SK-N-SH treated with all-trans-retinoic acid at 6 μM for 48 hours (cell line): Measurements from ENCODE around the gene PTDSS2.

Experiments
- ARNTL ChIP-seq: fragments of 450-650 bp; formaldehyde crosslinking; IDR thresholded peaks from 2 replicates; pipeline ENCODE4 v1.5.0; 2020; ENCODE audit warnings: low read depth, mild to moderate bottlenecking, moderate library complexity, borderline replicate concordance
- ISL1 ChIP-seq: fragments of 250-450 bp; sonication (Bioruptor Pico); IDR thresholded peaks from 2 replicates; pipeline ENCODE4 v2.1.2; 2022; ENCODE audit warnings: mild to moderate bottlenecking, moderate library complexity
- PATZ1 ChIP-seq: fragments of 250-450 bp; sonication (Bioruptor Pico); IDR thresholded peaks from 2 replicates; pipeline ENCODE4 v1.8.0; 2020; ENCODE audit warnings: mild to moderate bottlenecking, moderate library complexity, borderline replicate concordance
- ZFP3 ChIP-seq: fragments of 250-450 bp; sonication (Bioruptor Pico); IDR thresholded peaks from 2 replicates; pipeline ENCODE4 v1.5.0; 2020; ENCODE audit warnings: mild to moderate bottlenecking, moderate library complexity

- no peak for TF ChIP-seq PATZ1 (CRISPR knock-in tag)
- no peak for TF ChIP-seq ISL1 (CRISPR knock-in tag)
- no peak for TF ChIP-seq ZFP3
- TF ChIP-seq ARNTL (CRISPR knock-in tag): no peak
Measured at GRCh38 chr11:456533-456932, 6.5 kb downstream of the PTDSS2 start.
